SK-N-SH (cell line): ENCODE results near the gene CCT4. TPM values are rescaled to one million over a fixed set of nuclear protein-coding genes. Genes with fewer than 3 reads are reported as not detected.

ENCODE experiments used
- CTCF ChIA-PET: fragments of 300-600, 350-600 bp; formaldehyde crosslinking; extraction: SDS; loops from one replicate; lab custom pipeline; 2021; lab: Yijun Ruan, JAX
- POLR2A ChIA-PET: fragments of 350-600 bp; sonication (Branson Sonifier 250); formaldehyde crosslinking; extraction: SDS; loops from one replicate; lab custom pipeline; 2020; ENCODE audit warnings: antibody characterized with exemption, inconsistent platforms; lab: Yijun Ruan, JAX
- DNase-seq: peaks from one replicate; pipeline ENCODE4 v3.0.0; 2012
- H2AFZ ChIP-seq: fragments of 200-600 bp; sonication (generic); 2 replicates; pipeline ENCODE4 v1.8.1; 2016; ENCODE audit warnings: antibody characterized with exemption, mild to moderate bottlenecking, low read depth
- H3F3A ChIP-seq: fragments of 200-600 bp; sonication (generic); replicated peaks from 2 replicates; pipeline ENCODE3; 2016; ENCODE audit warnings: antibody characterized with exemption, mild to moderate bottlenecking; ENCODE audit not compliant: insufficient read depth
- H3K27ac ChIP-seq, 2 experiments: fragments of 200-500 bp in 1 of 2; fragments of 200-600 bp in 1 of 2; sonication (Bioruptor generic) in 1 of 2; sonication (generic), shearing (Covaris generic) in 1 of 2; 2 replicates each; pipeline versions ENCODE4 v1.5.1 to v1.6.1; 2014 to 2016; ENCODE audit warnings: low read depth in 2 of 2, inconsistent platforms in 1 of 2, low read length in 1 of 2, mild to moderate bottlenecking in 1 of 2, mixed read lengths in 1 of 2
- H3K27me3 ChIP-seq: fragments of 200-600 bp; sonication (generic), shearing (Covaris generic); 2 replicates; pipeline ENCODE4 v1.6.1; 2016; ENCODE audit warnings: mixed run types; ENCODE audit not compliant: insufficient read depth
- H3K36me3 ChIP-seq, 2 experiments: fragments of 200-500 bp in 1 of 2; fragments of 200-600 bp in 1 of 2; sonication (Bioruptor generic) in 1 of 2; sonication (generic) in 1 of 2; replicated peaks in 1 of 2; 2 replicates each; pipeline versions ENCODE3 to v1.5.1; 2014 to 2016; ENCODE audit warnings: low read length in 1 of 2, mild to moderate bottlenecking in 1 of 2; ENCODE audit not compliant: insufficient read depth in 2 of 2, control insufficient read depth in 1 of 2
- H3K4me1 ChIP-seq, 2 experiments: fragments of 200-500 bp in 1 of 2; fragments of 200-600 bp in 1 of 2; sonication (Bioruptor generic) in 1 of 2; sonication (generic), shearing (Covaris generic) in 1 of 2; 2 replicates each; pipeline versions ENCODE4 v1.5.1 to v1.6.1; 2014 to 2016; ENCODE audit warnings: low read depth in 1 of 2, low read length in 1 of 2, mixed run types in 1 of 2; ENCODE audit not compliant: insufficient read depth in 2 of 2, control insufficient read depth in 1 of 2
- H3K4me2 ChIP-seq: fragments of 200-600 bp; sonication (generic), shearing (Covaris generic); 2 replicates; pipeline ENCODE4 v1.6.1; 2017; ENCODE audit warnings: mixed run types
- H3K4me3 ChIP-seq, 2 experiments: fragments of 200-500 bp in 1 of 2; fragments of 200-600 bp in 1 of 2; sonication (Bioruptor generic) in 1 of 2; sonication (generic), shearing (Covaris generic) in 1 of 2; 2 replicates each; pipeline versions ENCODE4 v1.5.1 to v1.8.1; 2014 to 2016; ENCODE audit warnings: low read depth in 2 of 2, inconsistent platforms in 1 of 2, low read length in 1 of 2, mild to moderate bottlenecking in 1 of 2, mixed read lengths in 1 of 2, moderate library complexity in 1 of 2
- H3K79me2 ChIP-seq: fragments of 200-600 bp; sonication (generic); 2 replicates; pipeline ENCODE4 v1.8.1; 2017; ENCODE audit warnings: mild to moderate bottlenecking; ENCODE audit not compliant: insufficient read depth
- H3K9ac ChIP-seq: fragments of 200-600 bp; sonication (generic); 2 replicates; pipeline ENCODE4 v1.6.1; 2017; ENCODE audit warnings: mixed run types
- H3K9me2 ChIP-seq: fragments of 200-600 bp; sonication (generic); 2 replicates; pipeline ENCODE4 v1.6.1; 2017; ENCODE audit warnings: mixed run types
- H3K9me3 ChIP-seq: fragments of 200-600 bp; sonication (generic); 2 replicates; pipeline ENCODE4 v1.6.1; 2017; ENCODE audit warnings: mixed run types, mild to moderate bottlenecking, moderate library complexity
- H4K20me1 ChIP-seq: fragments of 200-600 bp; sonication (generic); 2 replicates; pipeline ENCODE4 v1.6.1; 2017; ENCODE audit warnings: mild to moderate bottlenecking, mixed run types; ENCODE audit not compliant: insufficient read depth
- EZH2phosphoT487 ChIP-seq: fragments of 200-600 bp; sonication (generic); IDR thresholded peaks from 2 replicates; pipeline ENCODE4 v1.6.1; 2017; ENCODE audit warnings: low read depth, mixed run types, mild to moderate bottlenecking, antibody characterized with exemption, moderate library complexity, borderline replicate concordance
- FOSL2 ChIP-seq: IDR thresholded peaks from 2 replicates; pipeline ENCODE4 v1.4.0; 2012; ENCODE audit warnings: low read depth, mild to moderate bottlenecking, moderate library complexity, borderline replicate concordance
- FOXM1 ChIP-seq: IDR thresholded peaks from 2 replicates; pipeline ENCODE4 v1.4.0; 2012; ENCODE audit warnings: low read depth, mild to moderate bottlenecking
- GABPA ChIP-seq: IDR thresholded peaks from 2 replicates; pipeline ENCODE4 v1.4.0; 2012; ENCODE audit warnings: low read depth, mild to moderate bottlenecking
- GATA2 ChIP-seq: sonication (generic); formaldehyde crosslinking; IDR thresholded peaks from 2 replicates; pipeline ENCODE4 v1.5.0; 2020; ENCODE audit warnings: mild to moderate bottlenecking, missing genetic modification reagents
- IRF3 ChIP-seq: fragments of 150-350 bp; IDR thresholded peaks from 2 replicates; pipeline ENCODE4 v1.6.1; 2016; ENCODE audit warnings: mild to moderate bottlenecking, low read depth, low read length
- JUND ChIP-seq: IDR thresholded peaks from 2 replicates; pipeline ENCODE4 v1.4.0; 2012
- MEF2A ChIP-seq: IDR thresholded peaks from 2 replicates; pipeline ENCODE4 v1.4.0; 2012; ENCODE audit warnings: low read depth, borderline replicate concordance
- MXI1 ChIP-seq: IDR thresholded peaks from 2 replicates; pipeline ENCODE4 v1.6.1; 2012; ENCODE audit warnings: mild to moderate bottlenecking, low read depth, low read length, improper control_type of control experiment
- NRF1 ChIP-seq: IDR thresholded peaks from 2 replicates; pipeline ENCODE4 v1.6.1; 2012; ENCODE audit warnings: low read depth, mild to moderate bottlenecking, low read length
- POLR2AphosphoS5 ChIP-seq: IDR thresholded peaks from 2 replicates; pipeline ENCODE4 v1.6.1; 2012; ENCODE audit warnings: low read depth, low read length
- RFX5 ChIP-seq: IDR thresholded peaks from 2 replicates; pipeline ENCODE4 v1.6.1; 2012; ENCODE audit warnings: mild to moderate bottlenecking, improper control_type of control experiment, low read length
- SIN3A ChIP-seq: IDR thresholded peaks from 2 replicates; pipeline ENCODE4 v1.6.1; 2012; ENCODE audit warnings: low read depth, mild to moderate bottlenecking, low read length, moderate library complexity, borderline replicate concordance
- TAF1 ChIP-seq: IDR thresholded peaks from 2 replicates; pipeline ENCODE4 v1.6.1; 2012; ENCODE audit warnings: low read depth, mild to moderate bottlenecking, low read length, moderate library complexity, borderline replicate concordance
- TCF12 ChIP-seq: IDR thresholded peaks from 2 replicates; pipeline ENCODE4 v1.4.0; 2012
- USF1 ChIP-seq: IDR thresholded peaks from 2 replicates; pipeline ENCODE4 v1.4.0; 2012; ENCODE audit warnings: low read depth, borderline replicate concordance
- YY1 ChIP-seq: IDR thresholded peaks from 2 replicates; pipeline ENCODE4 v1.4.0; 2012; ENCODE audit warnings: low read depth, mild to moderate bottlenecking
- WGBS: methylation state at CpG from one replicate; pipeline ENCODE4 v1.1.6; 2017; ENCODE audit warnings: low lambda C conversion rate; 5-methylcytosine and 5-hydroxymethylcytosine counted together
- polyA plus RNA-seq, 3 experiments: library from polyadenylated mRNA; depleted of rRNA; stranded (reverse); fragments of >200 nt; gene quantifications; 2 replicates each; pipeline ENCODE4 v1.2.3, GENCODE V29; 2012
- TF ChIP-seq, protein P1 (sequence below): fragments of 150-350 bp; IDR thresholded peaks from 2 replicates; pipeline ENCODE4 v1.6.1; 2017; ENCODE audit warnings: antibody characterized with exemption, low read length, low read depth, borderline replicate concordance
- TF ChIP-seq, protein P2 (sequence below): fragments of 200-600 bp; sonication (generic); IDR thresholded peaks from 2 replicates; pipeline ENCODE4 v1.6.1; 2017; ENCODE audit warnings: antibody characterized with exemption, mild to moderate bottlenecking, moderate library complexity
- TF ChIP-seq, protein P3 (sequence below): IDR thresholded peaks from 2 replicates; pipeline ENCODE4 v1.4.0; 2012; ENCODE audit warnings: low read depth

CCT4 gene
- polyA plus RNA-seq, 1 of the 3 experiments (the other 2 are of a cell fraction): 75.0 TPM

DNA sequence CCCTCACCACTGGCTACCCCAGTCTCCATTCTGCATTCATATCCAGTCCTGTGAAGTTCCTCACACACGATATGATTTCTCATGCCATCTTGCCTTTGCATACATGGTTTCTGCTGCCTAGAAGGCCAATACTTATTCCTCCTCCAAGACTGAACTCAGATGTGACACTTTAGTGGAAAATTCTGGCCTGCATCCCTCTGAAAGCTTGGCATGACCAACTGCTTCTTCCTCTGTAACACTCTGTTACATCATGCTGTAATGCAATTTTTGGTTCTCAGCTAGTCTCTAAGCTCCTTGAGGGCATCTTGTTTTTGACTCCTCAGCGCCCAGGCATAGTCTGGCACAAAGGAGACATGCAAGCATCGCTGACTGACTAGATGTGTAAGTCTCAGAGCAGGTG is 47.2 kb downstream of the CCT4 start:
- Histone ChIP-seq H3K9me2 (no peaks in the 10 kb centered on the region), H2AFZ (no peak overlapping the region), H3K4me1 (no peaks in the 10 kb centered on the region), H3K9ac (no peak overlapping the region), H3F3A (no peaks in the 10 kb centered on the region), H3K79me2 (no peaks in the 10 kb centered on the region), H4K20me1 (no peaks in the 10 kb centered on the region), H3K4me3 (no peak overlapping the region), H3K9me3 (no peaks in the 10 kb centered on the region), H3K27me3 (no peaks in the 10 kb centered on the region), H3K4me2 (no peak overlapping the region), H3K27ac (no peak overlapping the region), H3K36me3 (peaks cover 5 to 9% of the 10 kb centered on the region in 2 experiments)
- ChIA-PET CTCF (interaction anchor here (1.1 to 1.6 kb wide), 2 partner anchors 14 to 48 kb away, joined by 3 to 4 read pairs; no protein-coding TSS in a partner anchor), POLR2A (no interaction called here)
- WGBS: 74% methylated on average over 3 of the region's 3 CpGs
- TF ChIP-seq, protein P1, sequence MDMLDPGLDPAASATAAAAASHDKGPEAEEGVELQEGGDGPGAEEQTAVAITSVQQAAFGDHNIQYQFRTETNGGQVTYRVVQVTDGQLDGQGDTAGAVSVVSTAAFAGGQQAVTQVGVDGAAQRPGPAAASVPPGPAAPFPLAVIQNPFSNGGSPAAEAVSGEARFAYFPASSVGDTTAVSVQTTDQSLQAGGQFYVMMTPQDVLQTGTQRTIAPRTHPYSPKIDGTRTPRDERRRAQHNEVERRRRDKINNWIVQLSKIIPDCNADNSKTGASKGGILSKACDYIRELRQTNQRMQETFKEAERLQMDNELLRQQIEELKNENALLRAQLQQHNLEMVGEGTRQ: no peak
- no peak for TF ChIP-seq USF1
- no peak for TF ChIP-seq FOSL2
- TF ChIP-seq TCF12: no peak
- TF ChIP-seq, protein P2, sequence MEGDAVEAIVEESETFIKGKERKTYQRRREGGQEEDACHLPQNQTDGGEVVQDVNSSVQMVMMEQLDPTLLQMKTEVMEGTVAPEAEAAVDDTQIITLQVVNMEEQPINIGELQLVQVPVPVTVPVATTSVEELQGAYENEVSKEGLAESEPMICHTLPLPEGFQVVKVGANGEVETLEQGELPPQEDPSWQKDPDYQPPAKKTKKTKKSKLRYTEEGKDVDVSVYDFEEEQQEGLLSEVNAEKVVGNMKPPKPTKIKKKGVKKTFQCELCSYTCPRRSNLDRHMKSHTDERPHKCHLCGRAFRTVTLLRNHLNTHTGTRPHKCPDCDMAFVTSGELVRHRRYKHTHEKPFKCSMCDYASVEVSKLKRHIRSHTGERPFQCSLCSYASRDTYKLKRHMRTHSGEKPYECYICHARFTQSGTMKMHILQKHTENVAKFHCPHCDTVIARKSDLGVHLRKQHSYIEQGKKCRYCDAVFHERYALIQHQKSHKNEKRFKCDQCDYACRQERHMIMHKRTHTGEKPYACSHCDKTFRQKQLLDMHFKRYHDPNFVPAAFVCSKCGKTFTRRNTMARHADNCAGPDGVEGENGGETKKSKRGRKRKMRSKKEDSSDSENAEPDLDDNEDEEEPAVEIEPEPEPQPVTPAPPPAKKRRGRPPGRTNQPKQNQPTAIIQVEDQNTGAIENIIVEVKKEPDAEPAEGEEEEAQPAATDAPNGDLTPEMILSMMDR: no peak
- TF ChIP-seq MEF2A: no peak
- TF ChIP-seq NRF1: no peak
- TF ChIP-seq EZH2phosphoT487: no peak
- TF ChIP-seq, protein P3, sequence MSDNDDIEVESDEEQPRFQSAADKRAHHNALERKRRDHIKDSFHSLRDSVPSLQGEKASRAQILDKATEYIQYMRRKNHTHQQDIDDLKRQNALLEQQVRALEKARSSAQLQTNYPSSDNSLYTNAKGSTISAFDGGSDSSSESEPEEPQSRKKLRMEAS: no peak
- TF ChIP-seq MXI1: no peak
- no peak for TF ChIP-seq YY1
- TF ChIP-seq FOXM1: no peak
- no peak for TF ChIP-seq RFX5
- TF ChIP-seq TAF1: no peak
- no peak for TF ChIP-seq GABPA
- no peak for TF ChIP-seq IRF3
- no peak for TF ChIP-seq SIN3A
- TF ChIP-seq JUND: no peak
- TF ChIP-seq POLR2AphosphoS5: no peak
- no peak for TF ChIP-seq GATA2 (CRISPR knock-in tag)
- no peak for DNase-seq
